ENCODE measurements around the gene ATP5ME.

ATP5ME gene

DNA sequence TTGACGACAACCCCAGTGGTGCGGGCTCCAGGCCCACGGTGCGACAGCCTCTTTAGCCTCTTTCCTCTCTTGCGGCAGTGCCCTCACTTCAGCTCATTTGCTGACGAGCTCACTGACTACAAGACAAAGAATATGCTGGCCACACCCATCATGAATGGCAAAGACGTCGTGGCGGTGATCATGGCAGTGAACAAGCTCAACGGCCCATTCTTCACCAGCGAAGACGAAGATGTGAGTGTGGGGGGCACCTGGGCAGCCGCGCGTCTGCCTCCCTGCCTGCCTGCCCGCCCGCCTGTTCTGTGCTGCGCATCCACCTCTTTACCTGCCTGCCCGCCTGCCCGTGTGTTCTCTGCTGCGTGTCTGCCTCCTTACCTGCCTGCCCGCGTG is 39.5 kb downstream of the ATP5ME start:
- Histone ChIP-seq H3K27me3 (ENCODE audit: control insufficient read depth, insufficient read depth, low read length, poor library complexity, severe bottlenecking) (no peaks in the 10 kb centered on the region), H3K9me3 (ENCODE audit: control insufficient read depth, low read length) (no peaks in the 10 kb centered on the region), H3K36me3 (ENCODE audit: control insufficient read depth, insufficient read depth, low read length) (no peaks in the 10 kb centered on the region), H3K27ac (ENCODE audit: insufficient read depth, low read depth, low read length, poor library complexity, severe bottlenecking) (no peak overlapping the region), H3K4me1 (ENCODE audit: control insufficient read depth, insufficient read depth, low read length) (peaks cover 9% of the 10 kb centered on the region), H3K4me3 (ENCODE audit: insufficient read depth, low read depth, low read length) (no peak overlapping the region)
- WGBS, 2 experiments = 86 to 89% methylated on average over 23 of the region's 23 CpGs

DNA sequence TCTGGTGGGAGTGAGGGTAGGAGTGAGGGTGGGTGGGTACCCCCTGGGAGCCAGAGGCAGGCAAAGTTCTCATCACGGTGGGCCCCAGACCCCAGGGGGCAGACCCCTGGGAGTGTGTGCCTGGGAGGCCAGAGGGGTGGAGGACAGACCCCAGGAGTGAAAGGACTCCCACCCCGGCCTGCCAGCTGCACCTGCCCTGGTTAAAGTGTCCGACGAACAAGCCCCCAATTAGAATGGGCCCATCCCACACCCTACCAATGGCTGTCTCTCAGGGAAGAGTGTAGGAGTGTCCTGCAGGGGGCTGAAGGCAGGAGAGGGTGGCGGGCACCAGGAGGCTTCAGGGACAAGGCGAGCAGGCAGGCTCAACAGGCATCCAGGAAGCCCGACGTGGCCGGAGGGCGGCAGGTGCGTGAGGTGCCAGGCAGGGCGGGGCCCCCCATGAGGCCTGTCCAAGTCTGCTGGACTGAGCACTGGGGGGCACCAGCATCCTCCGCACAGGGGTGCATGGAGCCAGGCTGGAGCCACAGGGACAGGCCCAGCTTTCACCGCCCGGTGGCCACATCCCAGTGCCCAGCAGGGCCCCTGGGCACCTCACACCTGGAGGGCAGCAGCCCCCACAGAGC is 40.0 kb downstream of the ATP5ME start:
- Histone ChIP-seq H3K36me3 (ENCODE audit: control insufficient read depth, insufficient read depth, low read length) (no peaks in the 10 kb centered on the region), H3K27ac (ENCODE audit: insufficient read depth, low read depth, low read length, poor library complexity, severe bottlenecking) (no peak overlapping the region), H3K27me3 (ENCODE audit: control insufficient read depth, insufficient read depth, low read length, poor library complexity, severe bottlenecking) (no peaks in the 10 kb centered on the region), H3K9me3 (ENCODE audit: control insufficient read depth, low read length) (no peaks in the 10 kb centered on the region), H3K4me3 (ENCODE audit: insufficient read depth, low read depth, low read length) (no peak overlapping the region), H3K4me1 (ENCODE audit: control insufficient read depth, insufficient read depth, low read length) (peaks cover 9% of the 10 kb centered on the region)
- 88 to 90% methylated on average over 15 of the region's 15 CpGs for WGBS, 2 experiments

DNA sequence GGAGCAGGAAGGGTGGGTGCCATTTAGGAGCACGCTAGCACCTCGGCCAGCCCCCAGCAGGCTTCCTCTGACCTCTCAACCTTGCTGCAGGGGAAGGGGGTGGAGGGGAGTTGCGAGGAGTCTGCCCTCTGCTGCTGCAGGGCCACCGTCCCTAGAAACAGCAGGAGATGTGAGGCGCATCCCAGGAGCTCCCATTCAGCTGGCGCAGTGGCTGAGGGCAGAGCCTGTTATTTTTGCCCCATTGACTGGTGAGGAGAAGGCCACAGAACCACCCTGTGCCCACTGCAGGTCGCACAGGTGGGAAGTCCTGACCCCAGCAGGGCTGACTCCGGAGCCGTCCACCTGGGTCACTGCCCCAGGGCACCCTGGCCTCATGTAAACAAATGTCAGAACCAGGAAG is 40.7 kb downstream of the ATP5ME start:
- Histone ChIP-seq H3K27ac (ENCODE audit: insufficient read depth, low read depth, low read length, poor library complexity, severe bottlenecking) (no peak overlapping the region), H3K4me1 (ENCODE audit: control insufficient read depth, insufficient read depth, low read length) (peaks cover 9% of the 10 kb centered on the region), H3K9me3 (ENCODE audit: control insufficient read depth, low read length) (no peaks in the 10 kb centered on the region), H3K36me3 (ENCODE audit: control insufficient read depth, insufficient read depth, low read length) (no peaks in the 10 kb centered on the region), H3K27me3 (ENCODE audit: control insufficient read depth, insufficient read depth, low read length, poor library complexity, severe bottlenecking) (no peaks in the 10 kb centered on the region), H3K4me3 (ENCODE audit: insufficient read depth, low read depth, low read length) (no peak overlapping the region)
- WGBS, 2 experiments = 77 to 80% methylated on average over 9 of the region's 9 CpGs

DNA sequence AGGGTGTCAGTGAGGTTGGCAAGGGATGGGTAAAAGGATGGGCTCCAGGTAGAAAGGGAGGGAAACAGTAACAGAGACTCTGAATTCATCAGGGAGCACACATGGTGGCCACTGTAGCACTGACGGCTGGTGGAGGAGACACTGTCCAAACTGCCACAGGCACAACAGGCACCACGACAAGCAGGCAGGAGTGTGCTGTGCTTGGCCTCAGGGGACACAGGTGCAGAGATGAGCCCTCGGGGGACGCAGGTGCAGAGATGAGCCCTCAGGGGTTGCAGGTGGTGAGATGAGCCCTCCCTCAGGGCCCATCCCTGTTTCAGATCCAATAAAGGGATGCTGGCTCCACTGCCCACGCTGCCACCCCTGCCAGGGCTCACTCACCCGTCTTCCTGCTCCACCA is 41.1 kb downstream of the ATP5ME start:
- peaks cover 9% of the 10 kb centered on the region for H3K4me1 ChIP-seq (ENCODE audit: control insufficient read depth, insufficient read depth, low read length)
- whole genome bisulfite sequencing, 2 experiments = 93% methylated on average over 6 of the region's 6 CpGs
- H3K27ac ChIP-seq (ENCODE audit: insufficient read depth, low read depth, low read length, poor library complexity, severe bottlenecking) = no peak overlapping the region
- H3K9me3 ChIP-seq (ENCODE audit: control insufficient read depth, low read length) = no peaks in the 10 kb centered on the region
- H3K4me3 ChIP-seq (ENCODE audit: insufficient read depth, low read depth, low read length) = no peak overlapping the region
- no peaks in the 10 kb centered on the region for H3K36me3 ChIP-seq (ENCODE audit: control insufficient read depth, insufficient read depth, low read length)
- H3K27me3 ChIP-seq (ENCODE audit: control insufficient read depth, insufficient read depth, low read length, poor library complexity, severe bottlenecking) = no peaks in the 10 kb centered on the region

DNA sequence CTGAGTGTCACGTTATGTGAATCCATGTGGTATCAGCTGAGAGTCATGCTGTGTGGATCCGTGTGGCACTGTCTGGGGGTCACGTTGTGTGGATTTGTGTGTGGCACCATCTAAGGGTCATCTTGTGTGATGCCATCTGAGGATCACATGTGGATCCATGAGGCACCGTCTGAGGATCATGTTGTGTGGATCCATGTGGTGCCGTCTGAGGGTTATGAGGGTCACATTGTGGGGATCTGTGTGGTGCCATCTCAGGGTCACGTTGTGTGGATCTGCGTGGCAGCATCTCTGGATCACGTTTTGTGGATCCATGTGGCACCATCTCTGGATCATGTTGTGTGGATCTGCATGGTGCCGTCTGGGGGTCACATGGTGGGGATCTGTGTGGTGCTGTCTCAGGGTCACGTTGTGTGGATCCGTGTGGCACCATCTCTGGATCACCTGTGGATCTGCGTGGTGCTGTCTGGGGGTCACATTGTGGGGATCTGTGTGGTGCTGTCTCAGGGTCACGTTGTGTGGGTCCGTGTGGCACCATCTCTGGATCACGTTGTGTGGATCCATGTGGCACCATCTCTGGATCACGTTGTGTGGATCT is 41.8 kb downstream of the ATP5ME start:
- 92 to 93% methylated on average over 16 of the region's 16 CpGs for WGBS, 2 experiments
- no peak overlapping the region for H3K4me3 ChIP-seq (ENCODE audit: insufficient read depth, low read depth, low read length)
- H3K4me1 ChIP-seq (ENCODE audit: control insufficient read depth, insufficient read depth, low read length) = peaks cover 9% of the 10 kb centered on the region
- no peaks in the 10 kb centered on the region for H3K36me3 ChIP-seq (ENCODE audit: control insufficient read depth, insufficient read depth, low read length)
- H3K27ac ChIP-seq (ENCODE audit: insufficient read depth, low read depth, low read length, poor library complexity, severe bottlenecking) = no peak overlapping the region
- H3K9me3 ChIP-seq (ENCODE audit: control insufficient read depth, low read length) = no peaks in the 10 kb centered on the region
- no peaks in the 10 kb centered on the region for H3K27me3 ChIP-seq (ENCODE audit: control insufficient read depth, insufficient read depth, low read length, poor library complexity, severe bottlenecking)

DNA sequence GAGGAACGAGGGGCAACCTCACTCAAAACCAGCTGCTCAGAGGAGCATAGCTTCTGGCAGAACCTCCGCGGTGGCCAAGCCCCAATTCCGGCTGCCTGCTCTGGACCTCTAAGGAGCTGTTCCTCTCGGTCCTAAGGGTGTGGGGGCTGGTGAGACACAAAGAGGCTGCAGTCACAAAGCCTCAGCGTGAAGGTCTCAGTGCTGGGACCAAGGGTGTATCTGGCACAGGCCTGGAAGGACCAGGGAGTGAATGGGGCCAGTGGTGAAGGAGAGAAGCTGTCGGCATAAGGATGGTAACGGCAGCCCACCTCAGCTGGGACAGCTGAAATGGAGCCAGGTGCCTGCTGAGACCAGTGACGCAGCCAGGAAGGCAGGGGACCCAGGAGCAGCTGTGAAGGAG is 43.4 kb downstream of the ATP5ME start:
- peaks cover 9% of the 10 kb centered on the region for H3K4me1 ChIP-seq (ENCODE audit: control insufficient read depth, insufficient read depth, low read length)
- H3K27ac ChIP-seq (ENCODE audit: insufficient read depth, low read depth, low read length, poor library complexity, severe bottlenecking) = no peak overlapping the region
- H3K36me3 ChIP-seq (ENCODE audit: control insufficient read depth, insufficient read depth, low read length) = no peaks in the 10 kb centered on the region
- H3K27me3 ChIP-seq (ENCODE audit: control insufficient read depth, insufficient read depth, low read length, poor library complexity, severe bottlenecking) = no peaks in the 10 kb centered on the region
- no peaks in the 10 kb centered on the region for H3K9me3 ChIP-seq (ENCODE audit: control insufficient read depth, low read length)
- 89 to 90% methylated on average over 9 of the region's 9 CpGs for WGBS, 2 experiments
- H3K4me3 ChIP-seq (ENCODE audit: insufficient read depth, low read depth, low read length) = no peak overlapping the region

DNA sequence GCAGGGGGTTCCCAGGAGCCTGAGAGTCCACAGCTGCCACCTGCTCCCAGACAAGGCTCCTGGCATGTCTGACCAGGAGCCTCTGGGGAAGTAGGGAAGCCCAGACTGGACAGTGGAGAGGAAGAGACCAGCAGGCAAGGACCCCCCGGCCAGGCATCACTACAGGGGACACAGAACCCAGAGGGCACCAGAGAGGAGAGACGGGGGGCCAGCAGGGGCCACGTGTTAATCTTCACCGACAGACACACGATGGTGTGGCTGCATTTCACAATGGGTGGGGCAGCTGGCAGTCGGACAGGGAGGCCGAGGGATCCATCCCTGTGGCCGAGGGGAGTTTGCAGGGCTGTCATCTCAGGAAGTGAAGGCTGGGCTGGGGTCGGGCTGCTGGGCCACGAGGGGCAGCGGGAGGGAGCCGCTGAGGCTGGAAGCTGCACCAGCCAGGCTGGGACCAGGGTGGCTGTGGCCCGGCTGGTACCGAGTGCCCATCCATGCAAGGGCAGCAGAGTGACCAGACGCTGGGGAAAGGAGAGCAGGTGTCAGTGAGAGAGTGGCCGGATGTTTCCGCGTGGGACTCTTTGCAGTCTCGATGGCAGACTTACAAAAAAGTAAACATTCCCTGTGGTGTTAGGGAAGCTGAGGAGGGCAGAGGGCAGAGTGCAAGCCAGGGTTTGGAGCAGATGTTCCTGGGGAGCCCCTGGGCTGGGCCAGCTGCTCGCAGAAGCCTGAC is 44.0 kb downstream of the ATP5ME start:
- WGBS, 2 experiments = 80 to 82% methylated on average over 20 of the region's 20 CpGs
- no peaks in the 10 kb centered on the region for H3K36me3 ChIP-seq (ENCODE audit: control insufficient read depth, insufficient read depth, low read length)
- peaks cover 13% of the 10 kb centered on the region for H3K4me1 ChIP-seq (ENCODE audit: control insufficient read depth, insufficient read depth, low read length)
- H3K4me3 ChIP-seq (ENCODE audit: insufficient read depth, low read depth, low read length) = no peak overlapping the region
- H3K27me3 ChIP-seq (ENCODE audit: control insufficient read depth, insufficient read depth, low read length, poor library complexity, severe bottlenecking) = no peaks in the 10 kb centered on the region
- no peaks in the 10 kb centered on the region for H3K9me3 ChIP-seq (ENCODE audit: control insufficient read depth, low read length)
- no peak overlapping the region for H3K27ac ChIP-seq (ENCODE audit: insufficient read depth, low read depth, low read length, poor library complexity, severe bottlenecking)

DNA sequence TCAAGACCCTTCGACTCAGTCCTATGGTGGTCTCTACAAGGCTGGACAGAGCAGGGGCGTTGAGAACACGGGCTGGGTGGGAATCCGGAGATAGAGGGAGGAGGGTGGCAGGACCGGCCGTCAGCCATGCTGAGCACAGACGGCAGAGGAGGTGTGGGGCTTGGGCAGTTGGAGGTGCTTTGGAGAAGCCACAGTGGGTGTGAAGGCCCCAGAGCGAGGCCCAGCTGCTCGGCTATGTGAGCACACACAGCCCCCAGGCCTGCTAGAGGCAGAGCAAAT is 44.5 kb downstream of the ATP5ME start:
- Histone ChIP-seq H3K4me3 (ENCODE audit: insufficient read depth, low read depth, low read length) (no peak overlapping the region), H3K4me1 (ENCODE audit: control insufficient read depth, insufficient read depth, low read length) (peaks cover 17% of the 10 kb centered on the region), H3K27me3 (ENCODE audit: control insufficient read depth, insufficient read depth, low read length, poor library complexity, severe bottlenecking) (no peaks in the 10 kb centered on the region), H3K9me3 (ENCODE audit: control insufficient read depth, low read length) (no peaks in the 10 kb centered on the region), H3K27ac (ENCODE audit: insufficient read depth, low read depth, low read length, poor library complexity, severe bottlenecking) (no peak overlapping the region), H3K36me3 (ENCODE audit: control insufficient read depth, insufficient read depth, low read length) (no peaks in the 10 kb centered on the region)
- WGBS, 2 experiments = 93 to 95% methylated on average over 9 of the region's 9 CpGs

DNA sequence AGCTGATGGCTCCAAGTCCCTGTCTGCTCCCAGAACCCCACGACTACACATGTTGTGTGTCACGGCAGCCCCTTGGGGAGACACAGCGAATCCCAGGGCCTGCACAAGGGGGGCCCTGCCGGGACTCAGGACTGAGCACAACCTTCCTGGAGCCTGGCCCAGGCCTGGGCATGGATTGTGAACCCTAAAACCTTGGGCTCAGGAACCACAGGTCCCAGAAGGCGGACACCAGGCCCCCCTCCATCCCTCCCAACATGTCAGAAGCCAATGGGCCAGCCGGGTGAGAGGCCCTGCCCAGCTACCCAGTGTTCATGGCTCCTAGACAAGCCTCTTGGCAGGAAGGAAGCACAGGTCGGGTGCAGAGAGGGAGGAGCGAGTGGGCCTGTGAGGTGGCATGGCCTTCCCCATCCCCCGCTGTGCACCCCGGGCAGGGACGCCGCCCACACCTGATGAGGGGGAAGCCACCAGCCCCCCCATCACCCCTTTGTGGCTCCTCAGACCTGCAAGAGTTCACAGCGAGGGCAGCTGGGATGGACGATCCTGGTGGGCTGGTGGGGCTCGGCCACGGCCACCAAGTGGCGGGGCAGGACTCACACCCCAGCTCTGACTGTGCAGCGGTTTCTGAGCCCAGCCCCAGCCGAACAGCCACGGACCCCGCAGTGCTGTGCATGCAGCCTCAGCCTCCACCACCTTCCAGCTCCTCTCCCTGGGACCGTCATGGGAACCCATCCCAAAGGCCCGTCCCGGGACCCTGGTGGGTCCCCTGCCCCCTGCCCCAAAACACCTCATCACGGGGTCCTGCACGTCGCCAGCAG is 45.0 kb downstream of the ATP5ME start:
- Histone ChIP-seq H3K36me3 (ENCODE audit: control insufficient read depth, insufficient read depth, low read length) (no peaks in the 10 kb centered on the region), H3K4me3 (ENCODE audit: insufficient read depth, low read depth, low read length) (no peak overlapping the region), H3K27me3 (ENCODE audit: control insufficient read depth, insufficient read depth, low read length, poor library complexity, severe bottlenecking) (no peaks in the 10 kb centered on the region), H3K27ac (ENCODE audit: insufficient read depth, low read depth, low read length, poor library complexity, severe bottlenecking) (no peak overlapping the region), H3K4me1 (ENCODE audit: control insufficient read depth, insufficient read depth, low read length) (peaks cover 23% of the 10 kb centered on the region), H3K9me3 (ENCODE audit: control insufficient read depth, low read length) (no peaks in the 10 kb centered on the region)
- WGBS, 2 experiments = 93 to 94% methylated on average over 27 of the region's 27 CpGs

DNA sequence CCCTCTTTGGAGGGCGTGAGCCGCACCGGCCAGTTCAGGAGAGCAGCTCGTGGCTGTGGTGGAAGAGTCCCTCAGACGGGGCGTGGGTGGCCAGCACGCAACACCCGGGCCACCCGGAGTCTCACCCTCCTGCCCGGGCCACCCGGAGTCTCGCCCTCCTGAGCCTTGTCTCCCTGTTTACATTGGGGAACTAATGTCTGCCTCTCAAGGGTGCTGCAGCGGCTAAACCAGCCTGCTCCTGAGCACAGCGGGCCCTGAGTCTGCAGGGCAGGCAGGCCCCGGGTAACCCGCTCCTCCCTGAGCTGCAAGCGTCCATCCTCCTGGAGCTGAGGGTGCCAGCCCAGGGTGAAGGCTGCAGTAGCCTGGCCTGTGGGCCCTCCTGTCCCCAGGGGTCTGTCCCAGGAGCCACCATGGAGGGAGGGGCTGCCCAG is 45.8 kb downstream of the ATP5ME start:
- H3K27ac ChIP-seq (ENCODE audit: insufficient read depth, low read depth, low read length, poor library complexity, severe bottlenecking) = no peak overlapping the region
- peaks cover 28% of the 10 kb centered on the region for H3K4me1 ChIP-seq (ENCODE audit: control insufficient read depth, insufficient read depth, low read length)
- no peaks in the 10 kb centered on the region for H3K36me3 ChIP-seq (ENCODE audit: control insufficient read depth, insufficient read depth, low read length)
- no peaks in the 10 kb centered on the region for H3K9me3 ChIP-seq (ENCODE audit: control insufficient read depth, low read length)
- no peaks in the 10 kb centered on the region for H3K27me3 ChIP-seq (ENCODE audit: control insufficient read depth, insufficient read depth, low read length, poor library complexity, severe bottlenecking)
- H3K4me3 ChIP-seq (ENCODE audit: insufficient read depth, low read depth, low read length) = no peak overlapping the region
- WGBS, 2 experiments = 95 to 96% methylated on average over 17 of the region's 17 CpGs
